ENCODE measurements around the gene GNA15. TPM values are rescaled to one million over a fixed set of nuclear protein-coding genes. Genes with fewer than 3 reads are reported as not detected.
"Not testable (repeated sequence)": the region's sequence is repeated elsewhere in the genome, so short reads cannot be mapped to it uniquely, and the experiment has no call there.

GNA15 gene, protein sequence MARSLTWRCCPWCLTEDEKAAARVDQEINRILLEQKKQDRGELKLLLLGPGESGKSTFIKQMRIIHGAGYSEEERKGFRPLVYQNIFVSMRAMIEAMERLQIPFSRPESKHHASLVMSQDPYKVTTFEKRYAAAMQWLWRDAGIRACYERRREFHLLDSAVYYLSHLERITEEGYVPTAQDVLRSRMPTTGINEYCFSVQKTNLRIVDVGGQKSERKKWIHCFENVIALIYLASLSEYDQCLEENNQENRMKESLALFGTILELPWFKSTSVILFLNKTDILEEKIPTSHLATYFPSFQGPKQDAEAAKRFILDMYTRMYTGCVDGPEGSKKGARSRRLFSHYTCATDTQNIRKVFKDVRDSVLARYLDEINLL
- 10 to 100 TPM; 44.1 to 45.5 TPM for total RNA-seq

DNA sequence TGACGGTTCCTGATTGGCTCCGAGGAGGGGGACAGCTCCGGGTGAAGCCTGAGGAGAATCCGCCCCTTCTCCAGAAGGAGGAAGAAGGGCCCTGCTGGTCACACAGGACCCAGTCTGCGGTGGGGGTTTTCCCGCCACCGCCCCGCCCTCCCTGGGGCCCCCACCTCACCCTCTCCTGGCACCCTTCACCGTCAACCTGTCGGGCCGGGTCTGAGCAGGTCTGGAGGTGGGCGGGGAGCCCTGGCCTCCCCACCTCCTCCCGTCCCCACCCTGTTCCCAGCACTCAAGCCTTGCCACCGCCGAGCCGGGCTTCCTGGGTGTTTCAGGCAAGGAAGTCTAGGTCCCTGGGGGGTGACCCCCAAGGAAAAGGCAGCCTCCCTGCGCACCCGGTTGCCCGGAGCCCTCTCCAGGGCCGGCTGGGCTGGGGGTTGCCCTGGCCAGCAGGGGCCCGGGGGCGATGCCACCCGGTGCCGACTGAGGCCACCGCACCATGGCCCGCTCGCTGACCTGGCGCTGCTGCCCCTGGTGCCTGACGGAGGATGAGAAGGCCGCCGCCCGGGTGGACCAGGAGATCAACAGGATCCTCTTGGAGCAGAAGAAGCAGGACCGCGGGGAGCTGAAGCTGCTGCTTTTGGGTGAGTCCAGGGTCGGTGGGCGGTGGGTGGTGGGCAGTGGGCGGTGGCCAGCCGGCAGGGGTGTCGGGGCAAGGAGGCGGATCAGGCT lies at the start of gene GNA15:
GNA15 (plus strand) TSS at position 73 of the 723 bp plus-strand sequence; CDS start at position 491, 418 bp downstream.
- Mint-ChIP-seq H3K27me3 (peaks cover 10% of the 10 kb centered on the region), H3K27ac (peak within 1 kb of the TSS; percentile 25), H3K9me3 (peaks cover 6% of the 10 kb centered on the region), H3K4me3 (peak within 1 kb of the TSS; percentile 74), H3K36me3 (ENCODE audit: low read depth) (peaks cover 12% of the 10 kb centered on the region), H3K4me1 (ENCODE audit: low read depth) (peaks cover 37% of the 10 kb centered on the region)
- ATAC-seq: peak; percentile 10
- intact Hi-C loops (cut with micrococcal nuclease): no loop called here
- POLR2A ChIA-PET: interaction anchor here (1.0 to 1.6 kb wide), 2 partner anchors 27 to 44 kb away, joined by 3 to 4 read pairs; no protein-coding TSS in a partner anchor
- CTCF ChIA-PET: interaction anchor here (0.7 to 6.0 kb wide), 9 partner anchors 8 to 186 kb away, joined by 3 to 24 read pairs (median 4); no protein-coding TSS in a partner anchor
- DNase-seq: peak; percentile 60
- TF ChIP-seq, protein P1, sequence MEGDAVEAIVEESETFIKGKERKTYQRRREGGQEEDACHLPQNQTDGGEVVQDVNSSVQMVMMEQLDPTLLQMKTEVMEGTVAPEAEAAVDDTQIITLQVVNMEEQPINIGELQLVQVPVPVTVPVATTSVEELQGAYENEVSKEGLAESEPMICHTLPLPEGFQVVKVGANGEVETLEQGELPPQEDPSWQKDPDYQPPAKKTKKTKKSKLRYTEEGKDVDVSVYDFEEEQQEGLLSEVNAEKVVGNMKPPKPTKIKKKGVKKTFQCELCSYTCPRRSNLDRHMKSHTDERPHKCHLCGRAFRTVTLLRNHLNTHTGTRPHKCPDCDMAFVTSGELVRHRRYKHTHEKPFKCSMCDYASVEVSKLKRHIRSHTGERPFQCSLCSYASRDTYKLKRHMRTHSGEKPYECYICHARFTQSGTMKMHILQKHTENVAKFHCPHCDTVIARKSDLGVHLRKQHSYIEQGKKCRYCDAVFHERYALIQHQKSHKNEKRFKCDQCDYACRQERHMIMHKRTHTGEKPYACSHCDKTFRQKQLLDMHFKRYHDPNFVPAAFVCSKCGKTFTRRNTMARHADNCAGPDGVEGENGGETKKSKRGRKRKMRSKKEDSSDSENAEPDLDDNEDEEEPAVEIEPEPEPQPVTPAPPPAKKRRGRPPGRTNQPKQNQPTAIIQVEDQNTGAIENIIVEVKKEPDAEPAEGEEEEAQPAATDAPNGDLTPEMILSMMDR (IDR thresholded peaks at IDR 0.05): no peak

DNA sequence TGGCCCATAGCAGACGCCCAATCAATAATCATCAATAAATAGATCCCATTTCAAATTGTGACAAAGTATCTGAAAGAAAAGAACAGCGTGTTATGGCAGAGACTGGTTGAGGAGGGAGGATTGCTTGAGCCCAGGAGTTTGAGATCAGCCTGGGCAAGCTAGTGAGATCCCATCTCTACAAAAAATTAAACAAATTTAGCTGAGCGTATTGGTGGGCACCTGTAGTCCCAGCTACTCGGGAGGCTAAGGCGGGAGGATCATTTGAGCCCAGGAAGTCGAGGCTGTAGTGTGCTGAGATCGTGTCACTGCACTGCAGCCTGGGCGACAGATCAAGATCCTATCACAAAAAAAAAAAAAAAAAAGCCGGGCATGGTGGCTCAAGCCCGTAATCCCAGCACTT lies 48.1 kb upstream of the GNA15 start:
- CTCF ChIA-PET: interaction anchor here (0.6 to 2.2 kb wide), 3 partner anchors 12 to 16 kb away, joined by 3 to 16 read pairs (median 3); no protein-coding TSS in a partner anchor
- Mint-ChIP-seq H3K9me3 (no peaks in the 10 kb centered on the region), H3K27me3 (no peaks in the 10 kb centered on the region), H3K4me3 (no peak overlapping the region), H3K36me3 (ENCODE audit: low read depth) (no peaks in the 10 kb centered on the region), H3K27ac (no peak overlapping the region), H3K4me1 (ENCODE audit: low read depth) (no peaks in the 10 kb centered on the region)
- DNase-seq (no peak), ATAC-seq (no peak)
- intact Hi-C loops (cut with micrococcal nuclease): no loop called here
- POLR2A ChIA-PET: no interaction called here
- TF ChIP-seq, protein P1 (IDR thresholded peaks at IDR 0.05): no peak

DNA sequence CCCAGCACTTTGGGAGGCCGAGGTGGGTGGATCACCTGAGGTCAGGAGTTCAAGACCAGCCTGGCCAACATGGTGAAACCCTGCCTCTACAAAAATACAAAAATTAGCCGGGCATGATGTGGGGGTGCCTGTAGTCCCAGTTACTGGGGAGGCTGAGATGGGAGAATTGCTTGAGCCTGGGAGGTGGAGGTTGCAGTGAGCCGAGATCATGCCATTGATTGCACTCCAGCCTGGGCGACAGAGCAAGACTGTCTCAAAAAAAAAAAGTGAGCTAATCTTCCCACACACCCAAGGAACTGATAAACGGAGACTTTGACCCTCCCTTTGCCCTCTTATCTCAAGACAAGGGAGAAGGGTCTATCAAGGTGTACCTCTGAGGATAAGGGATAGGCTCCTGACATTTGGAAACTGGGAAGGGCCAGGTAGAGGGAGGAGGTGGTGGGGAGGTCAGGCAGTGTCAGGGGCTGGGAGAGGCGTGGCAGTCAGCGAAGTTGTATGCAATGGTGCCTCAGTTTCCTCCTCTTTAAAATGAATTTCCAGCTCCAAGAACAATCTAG lies 46.5 kb upstream of the GNA15 start:
- H3K27me3 Mint-ChIP-seq; DNase-seq; ATAC-seq; H3K9me3 Mint-ChIP-seq; H3K4me3 Mint-ChIP-seq; H3K36me3 Mint-ChIP-seq (ENCODE audit: low read depth); intact Hi-C loops (cut with micrococcal nuclease); H3K4me1 Mint-ChIP-seq (ENCODE audit: low read depth); H3K27ac Mint-ChIP-seq: not testable (repeated sequence)
- ChIA-PET CTCF (interaction anchor here (0.8 to 2.2 kb wide), 2 partner anchors 14 kb away, joined by 3 to 16 read pairs; no protein-coding TSS in a partner anchor), POLR2A (interaction anchor here (0.9 kb wide), 1 partner anchor 134 kb away, joined by 3 read pairs; no protein-coding TSS in a partner anchor)

DNA sequence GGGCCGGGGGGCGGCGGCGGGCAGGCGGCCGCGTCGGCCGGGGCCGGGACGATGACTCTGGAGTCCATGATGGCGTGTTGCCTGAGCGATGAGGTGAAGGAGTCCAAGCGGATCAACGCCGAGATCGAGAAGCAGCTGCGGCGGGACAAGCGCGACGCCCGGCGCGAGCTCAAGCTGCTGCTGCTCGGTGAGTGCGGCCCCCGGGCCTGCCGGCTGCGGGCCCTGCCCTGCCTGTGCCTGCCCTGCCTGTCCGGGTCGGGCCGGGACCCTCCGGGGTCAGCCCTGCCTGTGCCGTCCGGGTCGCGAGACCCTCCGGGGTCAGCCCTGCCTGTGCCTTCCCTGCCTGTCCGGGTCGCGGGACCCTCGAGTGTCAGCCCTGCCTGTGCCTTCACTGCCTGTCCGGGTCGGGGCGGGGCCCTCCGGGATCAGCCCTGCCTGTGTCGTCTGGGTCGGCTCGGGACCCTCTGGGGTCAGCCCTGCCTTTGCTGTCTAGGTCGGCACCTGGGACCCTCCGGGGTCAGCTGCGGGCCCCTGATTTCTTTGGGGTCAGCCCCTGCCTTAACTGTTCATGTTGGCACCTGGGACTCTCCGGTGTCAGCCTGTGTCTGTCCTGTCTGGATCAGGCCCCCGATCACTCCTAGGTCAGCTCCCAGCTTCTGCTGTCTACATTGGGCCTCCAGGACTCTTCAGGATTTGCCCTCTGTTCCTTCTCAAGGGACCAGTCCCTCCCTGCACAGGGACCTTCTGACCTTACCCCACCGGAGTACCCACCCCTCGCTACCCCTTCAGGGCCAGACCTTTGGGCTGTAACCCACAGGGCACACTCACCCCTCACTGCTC lies 41.0 kb upstream of the GNA15 start:
- peaks cover 28% of the 10 kb centered on the region for H3K4me1 Mint-ChIP-seq (ENCODE audit: low read depth)
- ATAC-seq: peak; percentile 57
- no peak overlapping the region for H3K27ac Mint-ChIP-seq
- DNase-seq: peak; percentile 63
- TF ChIP-seq, protein P1 (IDR thresholded peaks at IDR 0.05): no peak
- CTCF ChIA-PET: interaction anchor here (0.8 to 2.2 kb wide), 5 partner anchors 9 to 208 kb away, joined by 3 to 16 read pairs (median 3); no protein-coding TSS in a partner anchor
- H3K9me3 Mint-ChIP-seq: no peaks in the 10 kb centered on the region
- intact Hi-C loops (cut with micrococcal nuclease): no loop called here
- POLR2A ChIA-PET: interaction anchor here (1.3 kb wide), 1 partner anchor 85 kb away, joined by 4 read pairs; no protein-coding TSS in a partner anchor
- H3K27me3 Mint-ChIP-seq: peaks cover 5% of the 10 kb centered on the region
- no peaks in the 10 kb centered on the region for H3K36me3 Mint-ChIP-seq (ENCODE audit: low read depth)
- peak overlapping the region; percentile 67 for H3K4me3 Mint-ChIP-seq
